ENCODE data around the gene TMOD2.

The TMOD2 gene

DNA sequence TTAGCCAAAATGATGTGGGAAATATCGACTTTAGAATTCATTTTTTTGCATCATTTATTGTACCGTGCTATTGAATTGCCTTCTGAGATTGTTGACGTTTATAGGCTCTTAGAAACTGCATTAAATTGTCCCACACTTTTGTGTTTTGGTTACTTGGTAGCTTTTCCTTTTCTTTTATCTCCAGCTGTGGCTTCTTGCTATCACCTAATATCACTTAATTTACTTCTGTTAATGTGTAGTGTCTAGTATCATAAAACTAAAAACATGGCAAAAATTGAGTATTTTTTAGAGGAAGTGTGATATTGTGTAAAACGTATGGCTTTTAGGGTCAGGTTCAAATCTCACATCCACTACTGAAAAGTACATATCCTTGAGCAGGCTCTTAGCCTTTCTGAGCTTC is 89.3 kb downstream of the TMOD2 start:
- Histone ChIP-seq H3K9ac (ENCODE audit: insufficient read length, low read depth) (no peak overlapping the region), H3K4me3 (ENCODE audit: insufficient read length, low read depth) (no peak overlapping the region), H3K9me3 (ENCODE audit: insufficient read depth, low read length) (no peaks in the 10 kb centered on the region), H3K4me1 (ENCODE audit: insufficient read depth, insufficient read length) (peaks cover 5% of the 10 kb centered on the region), H3K36me3 (ENCODE audit: insufficient read depth, insufficient read length, low read length) (peaks cover 2% of the 10 kb centered on the region), H3K27me3 (ENCODE audit: insufficient read depth, insufficient read length) (no peaks in the 10 kb centered on the region)
- TF ChIP-seq YY1 (IDR thresholded peaks at IDR 0.05; ENCODE audit: insufficient read depth, insufficient read length), result no peak
- no peak for TF ChIP-seq SUZ12 (IDR thresholded peaks at IDR 0.05; ENCODE audit: extremely low read depth, insufficient read depth, insufficient read length)
- no peak for TF ChIP-seq ZNF274 (IDR thresholded peaks at IDR 0.05; ENCODE audit: low read depth, low read length)
- no peak for DNase-seq (ENCODE audit: low read depth, low spot score)

DNA sequence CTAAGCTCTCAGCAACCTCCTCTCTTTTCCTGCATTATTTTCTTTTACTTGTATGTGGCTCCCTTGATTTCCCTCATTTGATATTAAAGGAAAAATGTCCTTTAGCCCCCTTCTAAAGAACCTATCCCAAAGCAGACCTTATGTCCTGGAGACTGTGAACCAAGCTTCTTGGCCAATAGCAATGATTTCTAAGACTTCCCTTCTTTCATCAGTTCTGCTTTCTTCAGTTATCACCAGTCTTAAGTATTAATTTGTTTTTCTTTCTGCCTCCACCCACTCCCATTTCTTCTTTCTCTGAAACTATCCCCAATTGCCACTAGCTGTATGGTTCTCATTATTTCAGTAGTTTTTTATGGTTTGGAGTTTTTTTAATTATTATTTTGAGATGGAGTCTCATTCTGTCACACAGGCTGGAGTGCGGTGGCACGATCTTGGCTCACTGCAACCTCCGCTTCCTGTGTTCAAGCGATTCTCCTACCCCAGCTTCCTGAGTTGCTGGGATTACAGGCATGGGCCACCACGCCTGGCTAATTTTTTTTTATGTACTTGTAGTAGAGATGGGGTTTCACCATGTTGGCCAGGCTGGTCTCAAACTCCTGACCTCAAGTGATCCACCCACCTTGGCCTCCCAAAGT is 90.1 kb downstream of the TMOD2 start:
- no peak overlapping the region for H3K4me3 ChIP-seq (ENCODE audit: insufficient read length, low read depth)
- peaks cover 5% of the 10 kb centered on the region for H3K4me1 ChIP-seq (ENCODE audit: insufficient read depth, insufficient read length)
- H3K9me3 ChIP-seq (ENCODE audit: insufficient read depth, low read length), result no peaks in the 10 kb centered on the region
- H3K36me3 ChIP-seq (ENCODE audit: insufficient read depth, insufficient read length, low read length), result peaks cover 2% of the 10 kb centered on the region
- H3K27me3 ChIP-seq (ENCODE audit: insufficient read depth, insufficient read length), result no peaks in the 10 kb centered on the region
- TF ChIP-seq YY1 (IDR thresholded peaks at IDR 0.05; ENCODE audit: insufficient read depth, insufficient read length) (no peak), SUZ12 (IDR thresholded peaks at IDR 0.05; ENCODE audit: extremely low read depth, insufficient read depth, insufficient read length) (no peak), ZNF274 (IDR thresholded peaks at IDR 0.05; ENCODE audit: low read depth, low read length) (no peak)
- no peak overlapping the region for H3K9ac ChIP-seq (ENCODE audit: insufficient read length, low read depth)
- no peak for DNase-seq (ENCODE audit: low read depth, low spot score)

DNA sequence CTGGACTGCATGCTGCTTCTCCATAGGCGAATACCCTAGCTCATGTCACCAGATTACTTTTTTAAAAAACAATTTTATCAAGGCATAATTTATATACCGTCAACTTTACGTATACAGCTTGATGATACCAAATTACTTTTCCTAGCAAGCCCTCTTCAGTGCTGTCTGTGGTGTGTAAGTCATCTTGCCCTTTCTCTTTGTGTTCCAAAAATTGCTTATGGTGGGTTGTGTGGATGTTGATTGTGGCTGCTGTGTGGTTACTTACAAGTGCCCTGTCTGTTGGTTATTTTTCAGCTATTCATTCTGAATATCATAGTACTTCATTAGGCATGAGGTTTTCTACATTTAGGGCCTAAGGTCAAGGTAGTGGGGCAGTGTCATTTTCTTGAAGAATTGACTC is 90.9 kb downstream of the TMOD2 start:
- H3K27me3 ChIP-seq (ENCODE audit: insufficient read depth, insufficient read length), result no peaks in the 10 kb centered on the region
- peaks cover 5% of the 10 kb centered on the region for H3K4me1 ChIP-seq (ENCODE audit: insufficient read depth, insufficient read length)
- H3K36me3 ChIP-seq (ENCODE audit: insufficient read depth, insufficient read length, low read length), result peaks cover 2% of the 10 kb centered on the region
- DNase-seq (ENCODE audit: low read depth, low spot score), result no peak
- no peak overlapping the region for H3K9ac ChIP-seq (ENCODE audit: insufficient read length, low read depth)
- TF ChIP-seq ZNF274 (IDR thresholded peaks at IDR 0.05; ENCODE audit: low read depth, low read length) (no peak), SUZ12 (IDR thresholded peaks at IDR 0.05; ENCODE audit: extremely low read depth, insufficient read depth, insufficient read length) (no peak), YY1 (IDR thresholded peaks at IDR 0.05; ENCODE audit: insufficient read depth, insufficient read length) (no peak)
- no peak overlapping the region for H3K4me3 ChIP-seq (ENCODE audit: insufficient read length, low read depth)
- no peaks in the 10 kb centered on the region for H3K9me3 ChIP-seq (ENCODE audit: insufficient read depth, low read length)

DNA sequence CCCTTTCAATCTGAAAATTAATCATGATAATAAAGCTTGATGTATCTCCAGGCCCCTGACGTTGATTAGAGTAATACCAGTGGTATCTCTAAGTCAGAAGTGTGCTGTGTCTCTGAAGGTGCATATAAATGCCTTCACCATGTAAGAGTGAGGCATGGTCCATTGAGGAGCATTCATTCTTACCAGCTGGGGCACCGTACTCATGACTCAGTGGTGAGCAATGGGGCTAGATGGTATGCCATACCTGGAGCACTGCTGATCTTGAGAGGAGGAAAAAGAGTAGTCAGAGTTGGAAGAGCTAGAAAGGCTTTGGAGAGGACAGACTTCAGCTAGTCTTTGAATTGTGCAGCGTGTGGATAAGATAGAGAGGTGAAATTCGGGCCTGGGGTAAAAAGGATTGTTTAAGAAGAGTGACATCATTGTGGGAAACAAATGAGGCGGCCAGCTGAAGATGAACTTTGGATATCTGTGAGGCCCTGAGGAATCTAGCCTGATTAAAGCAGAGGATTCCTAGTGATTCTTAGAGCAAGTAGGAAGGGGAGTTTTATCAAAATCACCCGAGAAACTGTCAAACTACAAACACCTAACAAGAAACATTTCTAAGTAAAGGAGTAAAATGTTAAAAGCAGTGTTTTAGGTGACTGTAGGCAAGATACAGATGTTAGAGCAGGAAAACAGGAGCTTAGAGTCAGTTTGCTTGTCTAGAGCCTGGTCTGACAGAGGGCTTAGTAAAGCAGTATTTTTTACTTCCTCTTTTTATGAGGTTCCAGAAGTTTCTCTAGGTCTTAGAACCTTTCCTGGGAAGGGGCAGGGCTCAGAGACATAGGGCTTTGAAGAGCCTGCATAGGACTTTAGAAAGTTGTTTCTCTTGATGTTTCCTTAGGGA is 91.7 kb downstream of the TMOD2 start:
- no peak for TF ChIP-seq SUZ12 (IDR thresholded peaks at IDR 0.05; ENCODE audit: extremely low read depth, insufficient read depth, insufficient read length)
- TF ChIP-seq YY1 (IDR thresholded peaks at IDR 0.05; ENCODE audit: insufficient read depth, insufficient read length), result no peak
- TF ChIP-seq ZNF274 (IDR thresholded peaks at IDR 0.05; ENCODE audit: low read depth, low read length), result no peak
- Histone ChIP-seq H3K9ac (ENCODE audit: insufficient read length, low read depth) (no peak overlapping the region), H3K36me3 (ENCODE audit: insufficient read depth, insufficient read length, low read length) (peaks cover 2% of the 10 kb centered on the region), H3K4me3 (ENCODE audit: insufficient read length, low read depth) (no peak overlapping the region), H3K4me1 (ENCODE audit: insufficient read depth, insufficient read length) (no peaks in the 10 kb centered on the region), H3K27me3 (ENCODE audit: insufficient read depth, insufficient read length) (no peaks in the 10 kb centered on the region), H3K9me3 (ENCODE audit: insufficient read depth, low read length) (no peaks in the 10 kb centered on the region)
- no peak for DNase-seq (ENCODE audit: low read depth, low spot score)

DNA sequence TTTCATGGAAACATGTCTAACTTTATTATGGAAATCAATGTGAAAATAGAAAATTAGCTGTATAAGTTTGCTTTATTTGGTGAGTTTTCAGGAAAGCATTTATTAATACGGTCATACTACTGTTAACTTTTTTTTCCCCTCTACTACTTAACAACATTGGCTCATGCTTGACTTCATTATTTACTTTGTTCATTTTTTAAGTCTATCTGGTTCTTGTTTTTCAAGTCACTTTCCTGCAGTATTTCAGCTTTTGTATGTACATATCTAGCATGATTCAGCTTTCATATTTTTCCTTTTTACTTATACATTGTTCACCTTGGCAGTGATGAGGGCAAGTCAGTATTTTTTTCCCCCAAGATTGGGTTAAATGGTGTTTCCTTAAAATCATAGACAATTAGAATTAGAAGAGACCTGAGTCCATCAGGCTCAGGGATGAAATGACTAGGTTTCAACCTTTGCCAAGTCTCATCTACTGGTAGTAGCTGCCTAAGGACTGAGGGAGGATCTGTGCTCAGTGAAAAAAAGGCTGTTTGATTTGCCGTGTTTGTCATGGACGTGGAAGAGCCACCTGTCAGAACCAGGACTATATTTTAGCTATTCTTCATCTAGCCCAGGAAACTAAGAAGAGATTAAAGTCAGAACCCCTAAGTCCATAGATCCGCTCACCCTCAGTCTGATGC is 93.5 kb downstream of the TMOD2 start:
- H3K9me3 ChIP-seq (ENCODE audit: insufficient read depth, low read length), result no peaks in the 10 kb centered on the region
- H3K36me3 ChIP-seq (ENCODE audit: insufficient read depth, insufficient read length, low read length), result peaks cover 2% of the 10 kb centered on the region
- TF ChIP-seq SUZ12 (IDR thresholded peaks at IDR 0.05; ENCODE audit: extremely low read depth, insufficient read depth, insufficient read length) (no peak), ZNF274 (IDR thresholded peaks at IDR 0.05; ENCODE audit: low read depth, low read length) (no peak), YY1 (IDR thresholded peaks at IDR 0.05; ENCODE audit: insufficient read depth, insufficient read length) (no peak)
- H3K9ac ChIP-seq (ENCODE audit: insufficient read length, low read depth), result no peak overlapping the region
- no peaks in the 10 kb centered on the region for H3K27me3 ChIP-seq (ENCODE audit: insufficient read depth, insufficient read length)
- H3K4me3 ChIP-seq (ENCODE audit: insufficient read length, low read depth), result no peak overlapping the region
- H3K4me1 ChIP-seq (ENCODE audit: insufficient read depth, insufficient read length), result no peaks in the 10 kb centered on the region
- no peak for DNase-seq (ENCODE audit: low read depth, low spot score)

DNA sequence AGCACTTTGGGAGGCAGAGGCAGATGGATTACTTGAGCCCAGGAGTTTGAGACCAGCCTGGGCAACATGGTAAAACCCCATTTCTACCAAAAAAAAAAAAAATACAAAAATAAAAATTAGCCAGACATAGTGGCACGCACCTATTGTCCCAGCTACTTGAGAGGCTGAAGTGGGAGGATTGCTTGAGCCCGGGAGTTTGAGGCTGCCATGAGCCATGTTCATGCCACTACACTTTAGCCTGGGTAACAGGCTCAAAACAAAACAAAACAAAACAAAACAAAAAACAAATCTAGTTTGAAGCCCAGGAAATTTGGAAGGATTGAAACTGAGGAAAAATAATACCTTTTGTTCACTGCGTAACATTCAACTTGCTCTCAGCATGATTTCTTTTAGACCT is 94.7 kb downstream of the TMOD2 start:
- H3K9me3 ChIP-seq (ENCODE audit: insufficient read depth, low read length), result no peaks in the 10 kb centered on the region
- no peaks in the 10 kb centered on the region for H3K4me1 ChIP-seq (ENCODE audit: insufficient read depth, insufficient read length)
- no peak overlapping the region for H3K4me3 ChIP-seq (ENCODE audit: insufficient read length, low read depth)
- peaks cover 2% of the 10 kb centered on the region for H3K36me3 ChIP-seq (ENCODE audit: insufficient read depth, insufficient read length, low read length)
- H3K9ac ChIP-seq (ENCODE audit: insufficient read length, low read depth), result no peak overlapping the region
- H3K27me3 ChIP-seq (ENCODE audit: insufficient read depth, insufficient read length), result no peaks in the 10 kb centered on the region
- TF ChIP-seq YY1 (IDR thresholded peaks at IDR 0.05; ENCODE audit: insufficient read depth, insufficient read length), result no peak
- TF ChIP-seq ZNF274 (IDR thresholded peaks at IDR 0.05; ENCODE audit: low read depth, low read length), result no peak
- no peak for TF ChIP-seq SUZ12 (IDR thresholded peaks at IDR 0.05; ENCODE audit: extremely low read depth, insufficient read depth, insufficient read length)
- no peak for DNase-seq (ENCODE audit: low read depth, low spot score)
